Peyer's patch (tissue), 4 donors: Measurements from ENCODE around the gene RSPH9. TPM values are rescaled to one million over a fixed set of nuclear protein-coding genes. Genes with fewer than 3 reads are reported as not detected.
"Not testable (repeated sequence)": the region's sequence is repeated elsewhere in the genome, so short reads cannot be mapped to it uniquely, and the experiment has no call there.

Experiments used
- DNase-seq, 3 donors: peaks; one replicate each; pipeline ENCODE4 v3.0.0-alpha.2; 2017 to 2019
- H3K27ac ChIP-seq, 4 donors: fragments of 200-600 bp; sonication (generic); one replicate each; pipeline ENCODE4 v1.5.1; 2016 to 2019
- H3K27me3 ChIP-seq, 2 donors: fragments of 200-600 bp; sonication (generic); one replicate each; pipeline ENCODE4 v1.5.1; 2019
- H3K36me3 ChIP-seq, 3 donors: fragments of 200-600 bp; sonication (generic); one replicate each; pipeline ENCODE4 v1.5.1; 2016 to 2019
- H3K4me1 ChIP-seq, 4 donors: fragments of 200-600 bp; sonication (generic); one replicate each; pipeline ENCODE4 v1.5.1; 2016 to 2019
- H3K4me3 ChIP-seq, 4 donors: fragments of 200-600 bp; sonication (generic); 1 replicate in 3 of 4; 2 replicates in 1 of 4; pipeline ENCODE4 v1.5.1; 2016 to 2019; ENCODE audit warnings: mild to moderate bottlenecking in 1 of 4
- H3K9me3 ChIP-seq, 4 donors: fragments of 200-600 bp; sonication (generic); one replicate each; pipeline ENCODE4 v1.5.1; 2016 to 2019; ENCODE audit warnings: mild to moderate bottlenecking in 1 of 4
- CTCF ChIP-seq, 6 experiments: fragments of 450-650 bp in 4 of 6; fragments of 200-600 bp in 2 of 6; sonication (generic) in 1 of 6; IDR thresholded peaks; one replicate each; pipeline ENCODE4 v1.5.1; 2017 to 2019; ENCODE audit warnings: antibody characterized with exemption in 6 of 6, mild to moderate bottlenecking in 3 of 6, moderate library complexity in 1 of 6
- POLR2A ChIP-seq, 2 donors: fragments of 450-650 bp; IDR thresholded peaks; one replicate each; pipeline ENCODE4 v1.5.1; 2017; ENCODE audit warnings: antibody characterized with exemption in 2 of 2, mild to moderate bottlenecking in 2 of 2, moderate library complexity in 2 of 2
- total RNA-seq, 4 donors: library from RNA; depleted of rRNA; stranded (reverse); fragments of >200 nt; gene quantifications; one replicate each; pipeline ENCODE4 v1.1.0, GENCODE V29; 2016

RSPH9 gene
- total RNA-seq, 4 donors from 2014 or later = 1.7 TPM; not detected in 3

GRCh38 chr6:43657221-43657802 is 12.5 kb downstream of the RSPH9 start:
- Histone ChIP-seq H3K27me3 (no peaks in the 10 kb centered on the region), H3K4me3 (no peak overlapping the region), H3K36me3 (no peaks in the 10 kb centered on the region), H3K27ac (no peak overlapping the region), H3K4me1 (no peaks in the 10 kb centered on the region), H3K9me3 (no peaks in the 10 kb centered on the region)
- no peak for DNase-seq
- no peak for TF ChIP-seq POLR2A (IDR thresholded peaks at IDR 0.05)
- no peak for TF ChIP-seq CTCF (IDR thresholded peaks at IDR 0.05)

GRCh38 chr6:43658161-43658560 is 13.3 kb downstream of the RSPH9 start:
- H3K27ac ChIP-seq = no peak overlapping the region
- no peaks in the 10 kb centered on the region for H3K9me3 ChIP-seq
- DNase-seq = no peak
- no peaks in the 10 kb centered on the region for H3K4me1 ChIP-seq
- H3K27me3 ChIP-seq = no peaks in the 10 kb centered on the region
- no peaks in the 10 kb centered on the region for H3K36me3 ChIP-seq
- no peak overlapping the region for H3K4me3 ChIP-seq
- no peak for TF ChIP-seq POLR2A (IDR thresholded peaks at IDR 0.05)
- no peak for TF ChIP-seq CTCF (IDR thresholded peaks at IDR 0.05)

GRCh38 chr6:43662948-43663347 is 18.1 kb downstream of the RSPH9 start:
- H3K4me3 ChIP-seq, H3K27ac ChIP-seq, H3K27me3 ChIP-seq, H3K9me3 ChIP-seq, H3K36me3 ChIP-seq, DNase-seq: not testable (repeated sequence)
- peaks cover 0 to 14% (median 5%) of the 10 kb centered on the region in 4 donors for H3K4me1 ChIP-seq

- no peaks in the 10 kb centered on the region for H3K9me3 ChIP-seq
- no peak overlapping the region for H3K27ac ChIP-seq
- DNase-seq = no peak
- no peak for TF ChIP-seq CTCF (IDR thresholded peaks at IDR 0.05)
- no peak for TF ChIP-seq POLR2A (IDR thresholded peaks at IDR 0.05)
- no peaks in the 10 kb centered on the region for H3K27me3 ChIP-seq
- no peak overlapping the region for H3K4me3 ChIP-seq
- no peaks in the 10 kb centered on the region for H3K36me3 ChIP-seq
- H3K4me1 ChIP-seq = peaks cover 0 to 28% (median 6%) of the 10 kb centered on the region in 4 donors
Measured at GRCh38 chr6:43665376-43665775, 20.5 kb downstream of the RSPH9 start.

GRCh38 chr6:43666196-43666920 is 21.5 kb downstream of the RSPH9 start:
- Histone ChIP-seq H3K36me3 (peaks cover 0 to 9% (median 0%) of the 10 kb centered on the region in 3 donors), H3K9me3 (no peaks in the 10 kb centered on the region), H3K4me1 (peaks cover 0 to 28% (median 6%) of the 10 kb centered on the region in 4 donors), H3K27me3 (no peaks in the 10 kb centered on the region), H3K4me3 (no peak overlapping the region), H3K27ac (no peak overlapping the region)
- TF ChIP-seq CTCF (IDR thresholded peaks at IDR 0.05) (no peak), POLR2A (IDR thresholded peaks at IDR 0.05) (no peak)
- DNase-seq = no peak
